Caco-2 (cell line): ENCODE measurements around the gene CTTNBP2. TPM values are rescaled to one million over a fixed set of nuclear protein-coding genes. Genes with fewer than 3 reads are reported as not detected.

Experiments
- BruUV-seq: library from RNA; stranded (reverse); fragments of 400-500 nt; replicated peaks from 2 replicates; lab custom pipeline; 2021; lab: Mats Ljungman, UMichigan
- CTCF ChIA-PET: fragments of 300-600 bp; sonication (Branson Sonifier 250); formaldehyde crosslinking; loops from one replicate; lab custom pipeline; 2022; ENCODE audit warnings: antibody characterized with exemption; lab: Charles Lee
- POLR2A ChIA-PET: fragments of 300-600 bp; sonication (Branson Sonifier 250); formaldehyde crosslinking; loops from one replicate; lab custom pipeline; 2022; ENCODE audit warnings: antibody characterized with exemption; lab: Charles Lee
- DNase-seq, 2 experiments: peaks; one replicate each; pipeline versions ENCODE4 v3.0.0 to v3.0.0-alpha.2; 2020 to 2022
- H3K27me3 ChIP-seq: replicated peaks from 2 replicates; pipeline ENCODE4 v1.6.0; 2011; ENCODE audit warnings: low read length; ENCODE audit not compliant: control insufficient read depth, insufficient read depth
- H3K36me3 ChIP-seq: 2 replicates; pipeline ENCODE4 v1.5.1; 2011; ENCODE audit warnings: low read length; ENCODE audit not compliant: control insufficient read depth, insufficient read depth
- H3K4me1 ChIP-seq: fragments of 250-450 bp; sonication (Bioruptor Pico); 2 replicates; pipeline ENCODE4 v1.5.1; 2020; ENCODE audit warnings: mild to moderate bottlenecking
- H3K4me3 ChIP-seq: 2 replicates; pipeline ENCODE4 v1.5.1; 2011; ENCODE audit warnings: low read depth, mild to moderate bottlenecking, control low read depth, low read length
- H3K9me3 ChIP-seq: fragments of 250-450 bp; sonication (Bioruptor Pico); 2 replicates; pipeline ENCODE4 v1.5.1; 2020; ENCODE audit warnings: mild to moderate bottlenecking, moderate library complexity
- H3K27ac Mint-ChIP-seq: one replicate; pipeline ENCODE4 v1.8.0; 2022; ENCODE audit warnings: mixed read lengths; ENCODE audit not compliant: unreplicated experiment
- H3K27me3 Mint-ChIP-seq: one replicate; pipeline ENCODE4 v1.8.0; 2022; ENCODE audit warnings: mixed read lengths; ENCODE audit not compliant: insufficient read depth, unreplicated experiment
- H3K36me3 Mint-ChIP-seq: one replicate; pipeline ENCODE4 v1.8.0; 2022; ENCODE audit warnings: mild to moderate bottlenecking, mixed read lengths; ENCODE audit not compliant: insufficient read depth, unreplicated experiment
- H3K4me1 Mint-ChIP-seq: one replicate; pipeline ENCODE4 v1.8.0; 2022; ENCODE audit warnings: low read depth, mixed read lengths; ENCODE audit not compliant: unreplicated experiment
- H3K4me3 Mint-ChIP-seq: one replicate; pipeline ENCODE4 v1.8.0; 2022; ENCODE audit warnings: mild to moderate bottlenecking, moderate library complexity, mixed read lengths; ENCODE audit not compliant: unreplicated experiment
- H3K9me3 Mint-ChIP-seq: one replicate; pipeline ENCODE4 v1.8.0; 2022; ENCODE audit warnings: mixed read lengths; ENCODE audit not compliant: unreplicated experiment
- CTCF ChIP-seq, 2 experiments: fragments of 200-600 bp in 1 of 2; IDR thresholded peaks; 1 replicate in 1 of 2; 2 replicates in 1 of 2; pipeline versions ENCODE4 v1.5.1 to v1.8.0; 2011 to 2022; ENCODE audit warnings: antibody characterized with exemption in 1 of 2, control low read depth in 1 of 2, inconsistent platforms in 1 of 2, low read depth in 1 of 2, low read length in 1 of 2, mild to moderate bottlenecking in 1 of 2, moderate library complexity in 1 of 2; ENCODE audit not compliant: insufficient read depth in 1 of 2, severe bottlenecking in 1 of 2, unreplicated experiment in 1 of 2
- intact Hi-C: fragments of 100-400 bp; cut with micrococcal nuclease; formaldehyde crosslinking; loops from one replicate; pipeline ENCODE4 v1.10.0; 2022; ENCODE audit not compliant: unreplicated experiment
- total RNA-seq: library from RNA; stranded (reverse); gene quantifications from 2 replicates; pipeline ENCODE4 v1.2.3, GENCODE V29; 2022

The CTTNBP2 gene
- total RNA-seq, 1 experiment from 2014 or later: 3.2 TPM

- BruUV-seq: no TSS peak
- CTCF ChIA-PET: no interaction called here
- Mint-ChIP-seq H3K27ac (no peak overlapping the region), H3K9me3 (no peaks in the 10 kb centered on the region), H3K36me3 (no peaks in the 10 kb centered on the region), H3K4me1 (no peaks in the 10 kb centered on the region), H3K27me3 (peaks cover 2% of the 10 kb centered on the region), H3K4me3 (no peak overlapping the region)
- intact Hi-C loops: loop anchor here (10.0 kb wide), 1 partner anchor 288 kb away; no protein-coding TSS in a partner anchor
- POLR2A ChIA-PET: no interaction called here
- no peaks in the 10 kb centered on the region; the same call in 1 of the 2 replicates for H3K27me3 ChIP-seq
- no peaks in the 10 kb centered on the region for H3K4me1 ChIP-seq
- no peak for DNase-seq
- no peak for TF ChIP-seq CTCF (IDR thresholded peaks at IDR 0.05; ENCODE audit: insufficient read depth in 1 of 2, low read depth in 1 of 2, low read length in 1 of 2, severe bottlenecking in 1 of 2, unreplicated experiment in 1 of 2)
- no peak overlapping the region for H3K4me3 ChIP-seq
- H3K9me3 ChIP-seq: no peaks in the 10 kb centered on the region
- no peaks in the 10 kb centered on the region for H3K36me3 ChIP-seq
Measured at GRCh38 chr7:117756586-117757085, 116.6 kb downstream of the CTTNBP2 start.

DNA sequence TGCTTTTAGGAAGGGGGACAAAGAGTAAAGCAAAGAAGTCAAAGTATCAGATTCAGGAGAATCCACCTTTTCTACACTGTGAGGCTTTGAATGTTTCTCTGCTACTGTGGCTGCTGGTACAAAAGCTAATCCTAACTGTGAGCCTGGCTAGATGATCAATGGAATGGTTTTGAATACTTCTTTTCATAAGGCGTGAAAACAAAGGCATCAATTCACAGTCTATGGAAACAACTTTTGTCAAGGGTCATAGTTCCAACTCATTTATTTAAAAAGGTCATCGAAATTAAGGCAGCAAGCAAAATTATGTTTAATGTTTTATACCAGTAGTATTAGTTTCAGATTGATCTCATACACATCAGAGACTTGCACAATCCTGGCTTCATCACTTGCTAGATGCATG lies 118.1 kb downstream of the CTTNBP2 start:
- no peak overlapping the region for H3K27ac Mint-ChIP-seq
- peaks cover 2% of the 10 kb centered on the region for H3K27me3 Mint-ChIP-seq
- no peaks in the 10 kb centered on the region; the same call in 1 of the 2 replicates for H3K27me3 ChIP-seq
- no peaks in the 10 kb centered on the region for H3K9me3 ChIP-seq
- no peaks in the 10 kb centered on the region for H3K9me3 Mint-ChIP-seq
- BruUV-seq: no TSS peak
- no peaks in the 10 kb centered on the region for H3K36me3 ChIP-seq
- no peak overlapping the region for H3K4me3 ChIP-seq
- intact Hi-C loops: loop anchor here (10.0 kb wide), 1 partner anchor 290 kb away; no protein-coding TSS in a partner anchor
- TF ChIP-seq CTCF (IDR thresholded peaks at IDR 0.05; ENCODE audit: insufficient read depth in 1 of 2, low read depth in 1 of 2, low read length in 1 of 2, severe bottlenecking in 1 of 2, unreplicated experiment in 1 of 2): no peak
- no peaks in the 10 kb centered on the region for H3K4me1 Mint-ChIP-seq
- DNase-seq: no peak
- ChIA-PET CTCF (no interaction called here), POLR2A (no interaction called here)
- no peak overlapping the region for H3K4me3 Mint-ChIP-seq
- no peaks in the 10 kb centered on the region for H3K4me1 ChIP-seq
- no peaks in the 10 kb centered on the region for H3K36me3 Mint-ChIP-seq

DNA sequence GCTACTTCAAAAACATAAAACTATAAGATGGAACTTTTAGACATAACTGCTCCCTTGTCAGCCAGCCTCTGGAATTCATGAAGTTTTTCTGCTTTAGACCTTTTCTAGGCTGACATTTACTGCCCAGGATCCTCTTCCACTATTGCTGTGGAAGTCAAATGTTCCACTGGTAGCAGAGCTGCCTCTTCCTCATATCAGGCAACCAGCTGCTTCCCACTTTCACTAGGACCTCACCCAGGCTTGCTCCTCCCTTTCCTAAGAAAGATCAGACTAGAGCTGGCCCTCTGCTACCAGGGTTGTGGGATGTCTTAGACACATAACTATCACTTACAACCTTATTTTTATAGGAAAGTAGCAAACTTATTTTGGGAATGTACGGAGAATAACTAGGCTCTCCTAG lies 121.5 kb downstream of the CTTNBP2 start:
- H3K4me3 ChIP-seq: no peak overlapping the region
- H3K9me3 ChIP-seq: no peaks in the 10 kb centered on the region
- no peaks in the 10 kb centered on the region for H3K4me1 Mint-ChIP-seq
- no peaks in the 10 kb centered on the region for H3K27me3 ChIP-seq
- CTCF ChIA-PET: no interaction called here
- H3K36me3 Mint-ChIP-seq: no peaks in the 10 kb centered on the region
- intact Hi-C loops: loop anchor here (2.0 to 10.0 kb wide), 2 partner anchors 121 to 293 kb away; partner anchors contain the start of gene CTTNBP2
- peaks cover 2% of the 10 kb centered on the region for H3K27me3 Mint-ChIP-seq
- H3K9me3 Mint-ChIP-seq: no peaks in the 10 kb centered on the region
- BruUV-seq: no TSS peak
- H3K36me3 ChIP-seq: no peaks in the 10 kb centered on the region
- no peaks in the 10 kb centered on the region for H3K4me1 ChIP-seq
- POLR2A ChIA-PET: no interaction called here
- H3K27ac Mint-ChIP-seq: no peak overlapping the region
- no peak for DNase-seq
- no peak overlapping the region for H3K4me3 Mint-ChIP-seq
- no peak for TF ChIP-seq CTCF (IDR thresholded peaks at IDR 0.05; ENCODE audit: insufficient read depth in 1 of 2, low read depth in 1 of 2, low read length in 1 of 2, severe bottlenecking in 1 of 2, unreplicated experiment in 1 of 2)
